Activated naive CD8-positive, alpha-beta T cell (primary cell): ENCODE results near the gene TSHZ1.

ENCODE experiments used
- H3K27ac Mint-ChIP-seq: one replicate; pipeline ENCODE4 v1.8.0; 2021; ENCODE audit warnings: mixed read lengths
- H3K27me3 Mint-ChIP-seq: one replicate; pipeline ENCODE4 v1.8.0; 2021; ENCODE audit warnings: mixed read lengths
- H3K36me3 Mint-ChIP-seq: one replicate; pipeline ENCODE4 v1.8.0; 2021; ENCODE audit warnings: mixed read lengths
- H3K4me1 Mint-ChIP-seq: one replicate; pipeline ENCODE4 v1.8.0; 2021; ENCODE audit warnings: low read depth, mixed read lengths
- H3K4me3 Mint-ChIP-seq: one replicate; pipeline ENCODE4 v1.8.0; 2021; ENCODE audit warnings: mild to moderate bottlenecking, mixed read lengths
- H3K9me3 Mint-ChIP-seq: one replicate; pipeline ENCODE4 v1.8.0; 2021; ENCODE audit warnings: low read depth, mixed read lengths

The TSHZ1 gene

DNA sequence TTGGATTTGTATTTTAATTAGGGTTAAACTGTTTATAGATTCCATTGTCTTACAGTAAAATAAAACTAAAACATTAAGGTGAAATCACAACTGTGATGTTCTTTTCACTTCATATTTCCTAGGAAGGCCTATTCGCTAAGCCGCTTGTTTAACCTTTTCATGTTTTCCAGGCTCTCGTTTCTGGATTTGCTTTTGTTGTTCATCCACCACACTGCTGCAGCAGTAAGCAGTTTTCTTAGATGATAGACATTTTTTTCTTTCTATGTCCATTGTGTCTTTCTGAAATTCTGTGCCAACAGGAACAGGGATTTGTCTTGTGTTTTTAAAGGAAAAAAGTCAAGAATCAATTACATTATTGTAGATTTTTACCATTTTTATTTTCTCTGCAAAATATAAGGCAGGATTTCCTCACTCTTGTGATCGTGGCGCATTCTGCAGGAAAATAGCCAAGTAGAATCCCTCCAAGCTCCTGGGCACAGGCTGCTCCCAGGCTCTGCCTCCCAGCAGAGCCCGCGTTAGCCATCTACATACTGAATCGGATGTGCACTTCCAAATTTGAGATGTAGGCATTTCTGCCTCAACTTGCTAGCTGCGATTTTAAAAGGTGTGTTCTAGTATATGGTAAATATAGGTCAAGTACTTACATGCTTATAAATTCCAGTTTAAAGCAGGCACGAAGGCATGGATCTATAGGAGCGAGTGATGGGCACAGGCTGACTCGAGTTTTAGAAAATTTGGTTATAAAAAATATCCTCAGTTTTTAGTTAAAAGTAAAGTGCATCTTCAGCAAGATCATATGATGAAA, 10.2 kb downstream of the TSHZ1 start:
- peak overlapping the region; percentile 55 for H3K27ac Mint-ChIP-seq

DNA sequence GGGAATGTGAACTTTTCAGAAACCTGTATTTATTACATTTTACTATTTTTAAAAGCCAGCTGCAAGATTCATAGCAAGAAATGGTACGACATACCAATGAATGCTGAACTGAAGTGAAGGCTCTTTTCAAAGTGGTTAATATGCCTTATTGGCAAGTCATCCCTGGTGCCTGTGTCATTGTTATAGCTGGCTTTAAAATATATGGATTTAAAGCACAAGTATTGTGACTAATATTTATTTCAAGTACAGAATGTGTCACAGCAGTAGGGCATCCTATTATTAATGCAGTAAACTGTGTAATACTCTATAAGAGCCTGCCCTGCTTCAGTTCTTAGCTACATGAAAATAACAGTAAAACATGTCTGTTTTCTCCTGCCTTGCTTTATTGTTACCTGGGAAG, 10.8 kb downstream of the TSHZ1 start:
- Mint-ChIP-seq H3K27ac (no peak overlapping the region), H3K4me3 (no peak overlapping the region), H3K4me1 (peaks cover 84% of the 10 kb centered on the region), H3K27me3 (no peaks in the 10 kb centered on the region), H3K36me3 (peaks cover 6% of the 10 kb centered on the region), H3K9me3 (no peaks in the 10 kb centered on the region)

More for the DNA sequence above, 10.2 kb downstream of the TSHZ1 start:
- no peaks in the 10 kb centered on the region for H3K27me3 Mint-ChIP-seq
- peaks cover 2% of the 10 kb centered on the region for H3K36me3 Mint-ChIP-seq
- H3K4me1 Mint-ChIP-seq: peaks cover 84% of the 10 kb centered on the region
- H3K4me3 Mint-ChIP-seq: no peak overlapping the region
- H3K9me3 Mint-ChIP-seq: no peaks in the 10 kb centered on the region

DNA sequence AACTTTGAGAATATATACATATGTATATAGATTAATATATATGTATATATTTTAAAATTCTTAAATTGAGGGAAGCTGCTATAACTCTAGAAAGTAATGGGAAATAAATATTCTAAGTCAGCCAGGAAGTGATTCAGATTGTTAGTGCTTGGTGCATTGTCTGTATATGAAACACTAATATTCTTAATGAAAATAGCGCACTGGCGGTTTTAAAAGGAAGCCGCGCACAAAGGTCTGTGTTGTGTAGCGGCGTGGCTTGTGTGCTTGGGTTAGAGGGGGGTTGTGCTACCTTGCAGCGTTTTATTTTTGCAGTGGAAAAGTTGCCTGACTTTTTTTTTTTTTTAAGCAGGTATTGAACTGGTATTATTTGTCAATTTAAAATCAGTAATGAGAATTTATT, 11.3 kb downstream of the TSHZ1 start:
- peaks cover 7% of the 10 kb centered on the region for H3K36me3 Mint-ChIP-seq
- H3K27me3 Mint-ChIP-seq: no peaks in the 10 kb centered on the region
- peaks cover 84% of the 10 kb centered on the region for H3K4me1 Mint-ChIP-seq
- no peaks in the 10 kb centered on the region for H3K9me3 Mint-ChIP-seq
- peak overlapping the region; percentile 22 for H3K4me3 Mint-ChIP-seq
- H3K27ac Mint-ChIP-seq: peak overlapping the region; percentile 61

DNA sequence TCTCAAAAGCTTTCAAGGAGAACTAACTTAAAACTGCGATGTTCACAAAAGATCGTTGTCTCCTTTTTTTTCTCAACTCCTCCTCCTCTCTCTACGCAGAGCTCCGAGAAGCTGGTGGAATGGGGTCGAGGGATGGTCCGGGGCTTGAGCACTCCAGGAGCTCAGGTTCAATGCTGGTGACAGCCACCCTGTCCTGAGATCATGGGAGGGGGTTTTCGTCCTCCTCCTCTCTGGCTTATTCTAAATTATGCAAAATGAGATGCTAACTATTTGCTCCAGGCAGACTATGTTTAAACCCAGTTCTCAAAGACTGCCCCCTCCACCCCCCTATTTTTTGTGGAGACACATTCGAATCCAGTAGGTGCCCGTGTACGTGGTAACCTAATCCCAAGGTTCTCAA, 11.8 kb downstream of the TSHZ1 start:
- no peak overlapping the region for H3K4me3 Mint-ChIP-seq
- H3K9me3 Mint-ChIP-seq: no peaks in the 10 kb centered on the region
- H3K4me1 Mint-ChIP-seq: peaks cover 85% of the 10 kb centered on the region
- H3K36me3 Mint-ChIP-seq: peaks cover 7% of the 10 kb centered on the region
- no peaks in the 10 kb centered on the region for H3K27me3 Mint-ChIP-seq
- no peak overlapping the region for H3K27ac Mint-ChIP-seq

DNA sequence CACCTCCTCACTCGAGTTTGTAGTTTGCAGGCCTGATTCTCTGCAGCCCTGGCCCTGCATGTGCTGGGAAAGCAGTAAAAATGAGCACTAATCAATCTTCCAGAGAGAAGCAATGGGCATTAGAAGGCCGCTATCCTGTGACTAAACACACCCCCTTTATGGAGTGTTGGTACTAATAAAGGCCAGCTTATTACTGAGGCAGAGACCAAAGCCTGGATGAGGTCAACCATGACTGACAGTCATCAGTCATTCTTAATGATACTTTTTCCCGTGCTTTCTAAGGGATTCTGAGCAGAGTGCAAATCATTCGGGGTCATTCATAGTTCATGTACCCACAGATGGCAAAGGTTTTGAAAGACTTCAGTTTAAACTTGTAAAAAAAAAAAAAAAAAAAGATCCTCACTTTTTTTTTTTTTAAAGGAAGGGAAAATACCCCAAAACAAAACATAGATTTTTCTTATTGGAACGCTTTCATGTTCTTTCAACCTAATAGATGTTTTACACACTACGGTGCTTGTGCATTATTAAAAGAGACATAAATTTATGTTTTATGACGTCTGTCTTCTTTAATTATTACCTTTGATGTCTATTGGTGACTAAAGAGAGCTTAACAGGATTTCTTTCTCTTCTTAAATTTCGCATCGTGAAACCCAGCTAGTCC, 13.2 kb downstream of the TSHZ1 start:
- Mint-ChIP-seq H3K4me3 (no peak overlapping the region), H3K9me3 (no peaks in the 10 kb centered on the region), H3K36me3 (peaks cover 7% of the 10 kb centered on the region), H3K27ac (peak overlapping the region; percentile 68), H3K4me1 (peaks cover 86% of the 10 kb centered on the region), H3K27me3 (no peaks in the 10 kb centered on the region)

DNA sequence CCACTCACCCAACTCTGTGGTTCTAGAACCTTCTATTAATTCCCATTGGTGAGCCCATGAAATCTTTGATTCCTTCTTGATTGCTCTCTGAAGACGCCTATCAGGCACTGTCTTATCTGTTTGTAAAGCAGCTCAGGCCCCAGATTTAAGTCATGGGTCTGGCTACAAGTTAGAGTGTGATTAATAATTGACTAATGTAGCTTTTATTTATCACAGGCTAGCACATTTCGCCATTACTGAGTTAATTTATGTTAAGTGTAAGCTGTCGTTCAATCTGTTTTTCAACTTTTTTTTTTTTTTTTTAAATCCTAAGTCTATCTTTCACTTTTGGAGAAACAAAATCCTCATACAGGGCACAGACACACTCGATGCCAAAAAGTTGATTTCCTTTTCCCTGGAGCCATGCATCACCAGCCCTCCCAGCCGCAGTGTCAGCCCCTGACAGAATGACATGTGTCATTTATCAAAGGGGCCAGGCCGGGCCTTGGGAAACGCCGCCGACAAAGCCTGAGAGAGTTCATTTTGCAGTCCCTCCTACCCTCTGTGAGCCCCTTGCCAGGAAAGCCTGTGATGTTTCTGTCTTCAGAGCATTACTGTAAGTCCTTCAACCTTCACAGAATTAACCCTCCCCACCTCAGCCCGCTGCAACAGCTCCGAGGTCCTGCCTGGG, 15.8 kb downstream of the TSHZ1 start:
- peaks cover 9% of the 10 kb centered on the region for H3K36me3 Mint-ChIP-seq
- H3K27me3 Mint-ChIP-seq: no peaks in the 10 kb centered on the region
- H3K27ac Mint-ChIP-seq: peak overlapping the region; percentile 68
- H3K9me3 Mint-ChIP-seq: no peaks in the 10 kb centered on the region
- peaks cover 82% of the 10 kb centered on the region for H3K4me1 Mint-ChIP-seq
- peak overlapping the region; percentile 64 for H3K4me3 Mint-ChIP-seq

DNA sequence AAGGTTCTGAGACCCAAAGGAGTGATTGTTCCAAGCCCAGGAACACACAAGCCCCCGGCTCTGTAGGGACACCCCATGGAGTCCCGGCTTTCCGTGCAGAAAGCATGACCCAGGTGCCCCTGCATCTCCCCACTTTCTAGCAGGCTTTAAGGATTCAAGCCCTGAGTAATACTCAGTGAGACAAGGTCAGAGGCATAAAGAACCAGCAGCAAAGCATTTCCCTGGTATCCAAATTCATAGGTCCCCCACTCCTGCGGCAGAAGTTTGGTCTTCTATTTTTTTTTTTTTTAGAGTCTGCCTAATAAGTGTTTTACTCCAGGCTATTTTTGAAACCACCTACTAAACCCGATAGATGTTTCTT, 16.3 kb downstream of the TSHZ1 start:
- peaks cover 9% of the 10 kb centered on the region for H3K36me3 Mint-ChIP-seq
- peaks cover 77% of the 10 kb centered on the region for H3K4me1 Mint-ChIP-seq
- H3K9me3 Mint-ChIP-seq: no peaks in the 10 kb centered on the region
- H3K4me3 Mint-ChIP-seq: peak overlapping the region; percentile 58
- peak overlapping the region; percentile 68 for H3K27ac Mint-ChIP-seq
- no peaks in the 10 kb centered on the region for H3K27me3 Mint-ChIP-seq

DNA sequence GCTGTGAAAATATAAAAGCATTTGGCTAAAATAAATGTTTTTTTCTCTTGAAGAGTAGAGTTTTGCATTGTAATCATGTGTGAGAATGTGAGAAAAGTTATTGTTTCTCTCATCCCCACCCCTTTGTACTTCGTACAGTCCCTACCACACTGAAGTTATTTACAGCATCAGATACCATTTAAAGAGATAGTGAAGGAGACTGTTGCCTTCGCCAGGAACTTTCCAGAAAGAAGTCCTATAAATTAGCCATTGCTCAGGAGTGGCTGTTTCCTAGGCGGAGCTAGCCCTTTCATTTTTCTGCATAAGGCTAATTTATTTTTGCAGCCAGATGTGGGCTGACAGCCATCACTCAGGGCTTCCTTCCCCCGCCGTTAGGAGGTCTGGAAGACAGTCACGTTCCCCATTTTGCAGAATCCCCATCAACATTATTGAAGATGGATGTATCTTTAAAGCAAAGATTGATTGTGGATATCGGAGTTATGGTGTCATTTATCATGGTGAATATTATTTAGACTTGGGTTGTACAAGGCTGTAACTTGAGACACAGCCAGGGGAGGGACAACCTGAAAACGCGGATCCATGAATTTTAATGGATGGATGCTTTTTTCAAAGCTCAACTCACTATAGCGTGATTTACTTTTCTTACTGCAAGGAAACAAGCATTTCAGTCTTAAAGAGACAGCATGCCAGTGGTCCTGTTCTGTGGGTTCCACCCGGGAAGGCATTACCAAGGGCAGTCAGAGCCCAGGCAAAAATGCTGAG, 17.1 kb downstream of the TSHZ1 start:
- Mint-ChIP-seq H3K4me3 (peak overlapping the region; percentile 58), H3K27ac (peak overlapping the region; percentile 68), H3K9me3 (no peaks in the 10 kb centered on the region), H3K4me1 (peaks cover 72% of the 10 kb centered on the region), H3K36me3 (peaks cover 9% of the 10 kb centered on the region), H3K27me3 (no peaks in the 10 kb centered on the region)

DNA sequence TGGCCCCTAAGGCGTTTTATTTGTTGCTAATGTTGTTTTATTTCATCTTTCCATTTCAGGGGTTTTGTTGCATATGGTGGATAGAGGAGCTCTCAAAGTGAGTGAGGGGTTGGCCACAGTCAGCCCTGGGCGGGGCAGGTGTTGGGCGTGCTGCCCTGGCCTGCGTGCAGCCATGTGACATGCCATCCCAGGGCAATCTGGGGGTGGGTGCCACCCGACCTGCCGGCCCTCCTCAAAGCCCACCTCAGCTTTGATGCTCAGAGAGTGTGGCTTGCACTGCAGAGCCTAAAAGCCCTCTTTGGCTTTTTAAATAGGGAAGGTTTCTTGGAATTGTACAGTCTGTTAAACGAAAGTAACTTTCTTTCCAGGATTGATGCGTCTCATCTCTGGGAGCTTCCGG, 18.4 kb downstream of the TSHZ1 start:
- no peak overlapping the region for H3K27ac Mint-ChIP-seq
- no peaks in the 10 kb centered on the region for H3K27me3 Mint-ChIP-seq
- peaks cover 9% of the 10 kb centered on the region for H3K36me3 Mint-ChIP-seq
- peaks cover 66% of the 10 kb centered on the region for H3K4me1 Mint-ChIP-seq
- no peaks in the 10 kb centered on the region for H3K9me3 Mint-ChIP-seq
- no peak overlapping the region for H3K4me3 Mint-ChIP-seq

DNA sequence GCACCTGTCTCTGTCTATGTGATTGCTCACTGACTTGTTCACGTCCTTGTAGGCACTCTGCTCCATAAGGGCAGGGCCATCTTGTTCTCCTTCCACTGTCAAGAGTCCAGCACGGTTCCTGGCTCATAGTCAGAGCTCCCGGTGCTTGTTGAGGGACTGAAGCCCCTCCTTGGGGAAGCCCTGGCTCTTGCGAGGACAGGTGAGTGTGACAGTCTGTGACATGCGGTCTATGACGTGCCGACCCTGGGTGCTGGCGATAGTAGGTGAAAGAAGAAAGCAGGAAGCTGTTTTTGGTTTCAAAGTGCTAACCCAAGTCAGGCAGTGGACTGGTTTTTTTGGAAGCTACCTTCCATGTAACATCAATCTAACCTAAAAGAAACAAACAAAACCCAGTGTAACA, 18.8 kb downstream of the TSHZ1 start:
- Mint-ChIP-seq H3K9me3 (no peaks in the 10 kb centered on the region), H3K4me3 (no peak overlapping the region), H3K27ac (peak overlapping the region; percentile 50), H3K27me3 (no peaks in the 10 kb centered on the region), H3K4me1 (peaks cover 63% of the 10 kb centered on the region), H3K36me3 (peaks cover 9% of the 10 kb centered on the region)

DNA sequence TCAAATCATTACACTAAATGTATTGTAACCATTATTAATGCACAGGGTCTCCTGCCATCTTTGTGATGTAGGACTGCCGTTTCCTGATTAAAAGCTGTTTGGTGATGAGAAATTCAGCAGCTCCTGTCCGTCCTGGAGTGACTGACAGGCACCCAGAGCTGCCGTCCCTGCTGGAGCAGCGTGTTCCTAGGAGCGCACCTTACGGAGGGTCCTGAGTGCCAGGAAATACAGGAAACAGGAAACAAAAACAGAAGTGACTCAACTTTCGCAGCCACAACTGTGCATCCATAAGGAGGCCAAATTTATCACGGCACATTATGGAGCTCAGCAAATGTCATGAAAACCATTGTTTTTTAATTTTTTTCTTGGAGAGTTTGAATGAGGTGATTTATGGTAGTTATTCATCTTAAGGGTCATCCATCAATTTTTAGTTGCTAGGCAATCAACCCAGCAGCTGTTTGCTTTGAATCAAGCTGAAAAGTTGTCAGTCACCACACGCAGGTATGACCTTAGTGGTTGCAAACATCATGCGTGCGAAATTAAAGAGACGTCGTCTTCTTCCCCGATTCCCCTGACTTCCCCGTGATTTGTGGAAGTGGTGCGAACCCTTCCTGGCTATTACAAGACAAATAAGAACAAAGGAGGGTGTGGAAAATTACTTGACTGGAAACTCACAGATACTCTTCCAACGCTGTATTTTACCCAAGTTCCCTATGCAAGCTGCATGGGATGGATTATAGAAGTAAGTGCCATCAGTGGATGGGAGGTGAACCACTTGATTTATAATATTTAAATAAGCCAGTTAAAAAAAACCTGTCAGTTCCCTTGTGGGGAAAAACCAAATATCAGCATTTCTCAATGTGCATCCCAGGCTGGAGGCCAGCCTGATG, 19.8 kb downstream of the TSHZ1 start:
- H3K4me1 Mint-ChIP-seq: peaks cover 61% of the 10 kb centered on the region
- H3K27ac Mint-ChIP-seq: peak overlapping the region; percentile 16
- no peaks in the 10 kb centered on the region for H3K9me3 Mint-ChIP-seq

DNA sequence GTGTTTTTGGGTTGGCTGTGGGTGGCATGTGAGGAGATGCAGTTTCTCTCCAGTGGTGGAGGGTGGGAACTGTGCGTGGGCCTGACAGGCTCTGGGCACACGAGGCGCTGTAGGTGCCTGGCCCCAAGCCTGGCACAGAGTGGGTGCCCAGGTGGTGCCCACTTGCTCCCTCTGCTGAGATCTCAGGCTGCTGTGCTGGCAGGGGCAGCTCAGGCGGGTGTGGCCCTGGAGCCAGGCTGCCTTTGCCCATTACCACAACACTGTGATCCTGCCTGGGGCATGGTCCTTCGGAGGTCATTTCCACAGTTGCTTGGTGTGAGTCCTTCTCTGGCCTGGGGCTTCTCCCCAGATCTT, 20.4 kb downstream of the TSHZ1 start:
- H3K9me3 Mint-ChIP-seq: no peaks in the 10 kb centered on the region
- no peak overlapping the region for H3K27ac Mint-ChIP-seq
- H3K27me3 Mint-ChIP-seq: no peaks in the 10 kb centered on the region
- peaks cover 9% of the 10 kb centered on the region for H3K36me3 Mint-ChIP-seq
- no peak overlapping the region for H3K4me3 Mint-ChIP-seq
- H3K4me1 Mint-ChIP-seq: peaks cover 62% of the 10 kb centered on the region

More for the DNA sequence above, 19.8 kb downstream of the TSHZ1 start:
- Mint-ChIP-seq H3K4me3 (no peak overlapping the region), H3K27me3 (no peaks in the 10 kb centered on the region), H3K36me3 (peaks cover 9% of the 10 kb centered on the region)

DNA sequence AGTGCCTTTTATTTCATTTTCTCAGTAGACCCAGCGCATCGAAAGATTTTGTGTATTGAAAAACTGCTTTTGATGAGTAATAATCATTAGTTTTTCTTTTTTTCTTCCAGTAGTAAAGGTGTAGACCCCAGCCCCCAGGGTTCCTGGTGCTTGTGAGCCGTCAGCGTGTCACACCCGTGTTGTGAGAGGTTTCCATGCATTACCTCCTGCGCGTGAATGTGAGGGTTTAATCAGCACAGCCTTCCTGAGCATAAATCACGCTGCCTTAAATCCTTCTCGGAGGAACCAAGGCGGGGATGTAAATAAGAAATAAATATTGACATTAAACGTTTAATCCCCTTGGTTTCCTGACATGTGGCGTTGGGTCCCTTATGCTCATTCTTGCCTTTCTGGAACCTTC, 24.3 kb downstream of the TSHZ1 start:
- Mint-ChIP-seq H3K4me3 (no peak overlapping the region), H3K4me1 (peaks cover 40% of the 10 kb centered on the region), H3K27me3 (no peaks in the 10 kb centered on the region), H3K9me3 (no peaks in the 10 kb centered on the region), H3K36me3 (peaks cover 10% of the 10 kb centered on the region), H3K27ac (no peak overlapping the region)

DNA sequence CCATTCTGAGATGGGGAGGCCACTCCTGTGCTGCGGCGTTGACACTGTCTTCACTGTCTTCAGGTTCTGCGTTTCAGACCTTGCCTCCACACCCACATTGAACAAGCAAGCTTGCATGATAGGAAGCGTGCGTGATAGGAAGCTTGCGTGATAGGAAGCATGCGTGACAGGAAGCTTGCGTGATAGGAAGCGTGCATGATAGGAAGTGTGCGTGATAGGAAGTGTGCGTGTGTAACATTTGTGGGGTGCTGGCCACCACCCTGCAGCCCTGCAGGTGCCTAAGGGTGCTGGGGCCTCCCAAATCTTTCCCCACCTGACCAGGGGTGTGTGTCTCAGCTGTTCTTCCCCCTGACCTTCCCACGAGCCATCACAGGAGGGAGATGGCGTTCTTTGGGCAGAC, 25.3 kb downstream of the TSHZ1 start:
- Mint-ChIP-seq H3K4me3 (no peak overlapping the region), H3K27me3 (no peaks in the 10 kb centered on the region), H3K36me3 (peaks cover 8% of the 10 kb centered on the region), H3K9me3 (no peaks in the 10 kb centered on the region), H3K27ac (no peak overlapping the region), H3K4me1 (peaks cover 37% of the 10 kb centered on the region)
